ENCODE results near the gene PRICKLE4. TPM values are rescaled to one million over a fixed set of nuclear protein-coding genes. Genes with fewer than 3 reads are reported as not detected.

PRICKLE4 gene
- total and polyA plus RNA-seq, 2 of the 13 experiments (the other 11 are each of a cell fraction or from before 2014, with no cell fraction given), result 0.92 to 1.2 TPM

DNA sequence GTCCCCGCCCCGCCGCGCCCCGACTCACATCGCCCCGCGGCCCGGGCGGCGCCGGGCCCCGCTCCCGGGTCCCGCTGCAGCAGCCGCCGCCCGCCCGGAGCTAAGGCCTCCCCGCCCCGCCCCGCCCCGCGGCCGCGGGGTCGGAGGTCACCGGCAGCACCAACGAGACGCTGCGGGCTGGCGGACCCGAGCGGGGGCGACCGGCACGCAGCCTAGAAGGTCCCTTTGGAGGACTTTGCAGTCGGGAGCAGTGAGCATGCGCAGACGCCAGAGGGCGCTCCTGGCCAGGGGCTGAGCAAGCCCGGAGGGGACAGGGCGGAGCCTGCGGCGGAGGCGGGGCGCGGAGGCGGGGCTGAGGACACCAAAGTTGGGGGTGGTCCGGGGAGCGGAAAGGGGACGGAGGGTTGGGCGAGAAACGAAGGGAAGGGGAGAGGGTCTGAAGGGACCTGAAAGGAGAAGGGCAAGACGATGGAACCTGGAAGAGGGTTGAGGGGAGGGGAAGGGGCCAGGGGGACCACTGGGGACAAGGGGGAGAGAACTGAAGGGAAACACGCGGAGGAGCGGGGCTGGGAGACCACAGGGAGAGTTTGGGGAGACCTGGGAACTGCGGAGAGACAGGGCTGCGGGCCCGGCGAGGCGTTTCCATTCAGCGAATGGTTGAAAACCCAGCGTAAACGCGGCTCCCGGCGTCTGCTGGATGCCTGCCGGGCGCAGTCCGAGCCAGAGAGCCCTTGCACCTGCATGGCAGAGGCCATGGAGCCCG is 613 bp upstream of the PRICKLE4 start, which contains the start of gene FRS3 (continued):
- TF ChIP-seq ZFP1 (CRISPR knock-in tag; IDR thresholded peaks at IDR 0.05) (peak; percentile 82; the same call in 1 of the 2 replicates), MAFK (conservative IDR thresholded peaks at IDR 0.05 in 1 of 2, IDR thresholded peaks at IDR 0.05 in 1 of 2; ENCODE audit: low read length in 2 of 2) (0 out of 4 replicates have a peak, but pooled peaks of 1 of the 2 experiments have one; percentile 1), MTA1 (CRISPR knock-in tag; IDR thresholded peaks at IDR 0.05; ENCODE audit: borderline replicate concordance) (peak; percentile 91; the same call in 1 of the 2 replicates), ZBTB3 (CRISPR knock-in tag; IDR thresholded peaks at IDR 0.05; ENCODE audit: borderline replicate concordance, low read depth) (0 out of 2 replicates have a peak, but pooled peaks have one; percentile 38), TMF1 (CRISPR knock-in tag; IDR thresholded peaks at IDR 0.05; ENCODE audit: low read depth) (0 out of 2 replicates have a peak, but pooled peaks have one; percentile 55), MEIS2 (CRISPR knock-in tag; IDR thresholded peaks at IDR 0.05) (no peak), ZNF432 (CRISPR knock-in tag; IDR thresholded peaks at IDR 0.05; ENCODE audit: borderline replicate concordance) (no peak), RBAK (CRISPR knock-in tag; IDR thresholded peaks at IDR 0.05) (peak; percentile 71; the same call in 1 of the 2 replicates), DNMT1 (CRISPR knock-in tag; IDR thresholded peaks at IDR 0.05) (no peak; the same call in 1 of the 2 replicates), HMG20B (CRISPR knock-in tag; conservative IDR thresholded peaks at IDR 0.05) (peak; percentile 65; the same call in 1 of the 2 replicates), ZSCAN29 (CRISPR knock-in tag; conservative IDR thresholded peaks at IDR 0.05) (peak; percentile 82), CHD2 (IDR thresholded peaks at IDR 0.05; ENCODE audit: low read depth, low read length) (peak; percentile 58; the same call in 1 of the 2 replicates), ASH2L (IDR thresholded peaks at IDR 0.05; ENCODE audit: insufficient read length, low read depth, low read length) (peak; percentile 65)
- TF ChIP-seq, protein P1, sequence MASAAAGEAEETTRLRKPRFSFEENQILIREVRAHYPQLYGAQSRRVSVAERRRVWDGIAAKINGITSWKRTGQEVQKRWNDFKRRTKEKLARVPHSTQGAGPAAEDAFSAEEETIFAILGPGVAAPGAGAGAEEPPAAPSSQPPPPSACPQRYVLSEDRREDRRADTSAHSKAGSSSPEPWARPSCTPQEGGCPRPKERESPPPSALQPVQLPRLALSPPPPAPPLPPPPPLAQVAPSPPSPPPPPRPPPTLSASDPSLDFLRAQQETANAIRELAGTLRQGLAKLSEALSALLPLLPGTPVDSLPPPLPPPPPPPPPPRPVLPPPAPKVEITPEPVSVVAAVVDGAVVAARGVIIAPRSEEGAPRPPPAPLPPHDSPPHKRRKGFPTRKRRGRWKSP (CRISPR knock-in tag; IDR thresholded peaks at IDR 0.05), result peak; percentile 72
- TF ChIP-seq, protein P2, sequence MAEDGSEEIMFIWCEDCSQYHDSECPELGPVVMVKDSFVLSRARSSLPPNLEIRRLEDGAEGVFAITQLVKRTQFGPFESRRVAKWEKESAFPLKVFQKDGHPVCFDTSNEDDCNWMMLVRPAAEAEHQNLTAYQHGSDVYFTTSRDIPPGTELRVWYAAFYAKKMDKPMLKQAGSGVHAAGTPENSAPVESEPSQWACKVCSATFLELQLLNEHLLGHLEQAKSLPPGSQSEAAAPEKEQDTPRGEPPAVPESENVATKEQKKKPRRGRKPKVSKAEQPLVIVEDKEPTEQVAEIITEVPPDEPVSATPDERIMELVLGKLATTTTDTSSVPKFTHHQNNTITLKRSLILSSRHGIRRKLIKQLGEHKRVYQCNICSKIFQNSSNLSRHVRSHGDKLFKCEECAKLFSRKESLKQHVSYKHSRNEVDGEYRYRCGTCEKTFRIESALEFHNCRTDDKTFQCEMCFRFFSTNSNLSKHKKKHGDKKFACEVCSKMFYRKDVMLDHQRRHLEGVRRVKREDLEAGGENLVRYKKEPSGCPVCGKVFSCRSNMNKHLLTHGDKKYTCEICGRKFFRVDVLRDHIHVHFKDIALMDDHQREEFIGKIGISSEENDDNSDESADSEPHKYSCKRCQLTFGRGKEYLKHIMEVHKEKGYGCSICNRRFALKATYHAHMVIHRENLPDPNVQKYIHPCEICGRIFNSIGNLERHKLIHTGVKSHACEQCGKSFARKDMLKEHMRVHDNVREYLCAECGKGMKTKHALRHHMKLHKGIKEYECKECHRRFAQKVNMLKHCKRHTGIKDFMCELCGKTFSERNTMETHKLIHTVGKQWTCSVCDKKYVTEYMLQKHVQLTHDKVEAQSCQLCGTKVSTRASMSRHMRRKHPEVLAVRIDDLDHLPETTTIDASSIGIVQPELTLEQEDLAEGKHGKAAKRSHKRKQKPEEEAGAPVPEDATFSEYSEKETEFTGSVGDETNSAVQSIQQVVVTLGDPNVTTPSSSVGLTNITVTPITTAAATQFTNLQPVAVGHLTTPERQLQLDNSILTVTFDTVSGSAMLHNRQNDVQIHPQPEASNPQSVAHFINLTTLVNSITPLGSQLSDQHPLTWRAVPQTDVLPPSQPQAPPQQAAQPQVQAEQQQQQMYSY (CRISPR knock-in tag; IDR thresholded peaks at IDR 0.05), result no peak
- TF ChIP-seq, protein P3, sequence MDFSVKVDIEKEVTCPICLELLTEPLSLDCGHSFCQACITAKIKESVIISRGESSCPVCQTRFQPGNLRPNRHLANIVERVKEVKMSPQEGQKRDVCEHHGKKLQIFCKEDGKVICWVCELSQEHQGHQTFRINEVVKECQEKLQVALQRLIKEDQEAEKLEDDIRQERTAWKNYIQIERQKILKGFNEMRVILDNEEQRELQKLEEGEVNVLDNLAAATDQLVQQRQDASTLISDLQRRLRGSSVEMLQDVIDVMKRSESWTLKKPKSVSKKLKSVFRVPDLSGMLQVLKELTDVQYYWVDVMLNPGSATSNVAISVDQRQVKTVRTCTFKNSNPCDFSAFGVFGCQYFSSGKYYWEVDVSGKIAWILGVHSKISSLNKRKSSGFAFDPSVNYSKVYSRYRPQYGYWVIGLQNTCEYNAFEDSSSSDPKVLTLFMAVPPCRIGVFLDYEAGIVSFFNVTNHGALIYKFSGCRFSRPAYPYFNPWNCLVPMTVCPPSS (IDR thresholded peaks at IDR 0.05), result no peak
- TF ChIP-seq, protein P4, sequence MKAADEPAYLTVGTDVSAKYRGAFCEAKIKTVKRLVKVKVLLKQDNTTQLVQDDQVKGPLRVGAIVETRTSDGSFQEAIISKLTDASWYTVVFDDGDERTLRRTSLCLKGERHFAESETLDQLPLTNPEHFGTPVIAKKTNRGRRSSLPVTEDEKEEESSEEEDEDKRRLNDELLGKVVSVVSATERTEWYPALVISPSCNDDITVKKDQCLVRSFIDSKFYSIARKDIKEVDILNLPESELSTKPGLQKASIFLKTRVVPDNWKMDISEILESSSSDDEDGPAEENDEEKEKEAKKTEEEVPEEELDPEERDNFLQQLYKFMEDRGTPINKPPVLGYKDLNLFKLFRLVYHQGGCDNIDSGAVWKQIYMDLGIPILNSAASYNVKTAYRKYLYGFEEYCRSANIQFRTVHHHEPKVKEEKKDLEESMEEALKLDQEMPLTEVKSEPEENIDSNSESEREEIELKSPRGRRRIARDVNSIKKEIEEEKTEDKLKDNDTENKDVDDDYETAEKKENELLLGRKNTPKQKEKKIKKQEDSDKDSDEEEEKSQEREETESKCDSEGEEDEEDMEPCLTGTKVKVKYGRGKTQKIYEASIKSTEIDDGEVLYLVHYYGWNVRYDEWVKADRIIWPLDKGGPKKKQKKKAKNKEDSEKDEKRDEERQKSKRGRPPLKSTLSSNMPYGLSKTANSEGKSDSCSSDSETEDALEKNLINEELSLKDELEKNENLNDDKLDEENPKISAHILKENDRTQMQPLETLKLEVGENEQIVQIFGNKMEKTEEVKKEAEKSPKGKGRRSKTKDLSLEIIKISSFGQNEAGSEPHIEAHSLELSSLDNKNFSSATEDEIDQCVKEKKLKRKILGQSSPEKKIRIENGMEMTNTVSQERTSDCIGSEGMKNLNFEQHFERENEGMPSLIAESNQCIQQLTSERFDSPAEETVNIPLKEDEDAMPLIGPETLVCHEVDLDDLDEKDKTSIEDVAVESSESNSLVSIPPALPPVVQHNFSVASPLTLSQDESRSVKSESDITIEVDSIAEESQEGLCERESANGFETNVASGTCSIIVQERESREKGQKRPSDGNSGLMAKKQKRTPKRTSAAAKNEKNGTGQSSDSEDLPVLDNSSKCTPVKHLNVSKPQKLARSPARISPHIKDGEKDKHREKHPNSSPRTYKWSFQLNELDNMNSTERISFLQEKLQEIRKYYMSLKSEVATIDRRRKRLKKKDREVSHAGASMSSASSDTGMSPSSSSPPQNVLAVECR (CRISPR knock-in tag; IDR thresholded peaks at IDR 0.05; ENCODE audit: borderline replicate concordance), result peak; percentile 91; the same call in 1 of the 2 replicates

Data from HepG2 (cell line).